ENCODE measurements around the gene CNOT3. TPM values are rescaled to one million over a fixed set of nuclear protein-coding genes. Genes with fewer than 3 reads are reported as not detected.

The CNOT3 gene
- total and polyA plus RNA-seq, 9 of the 15 experiments (the other 6 are each of a cell fraction or from before 2014, with no cell fraction given) = 0.27 to 60.4 (median 9.9) TPM

GRCh38 chr19:54188215-54188871, 50.8 kb downstream of the CNOT3 start (continued):
- TF ChIP-seq REST (IDR thresholded peaks at IDR 0.05; ENCODE audit: borderline replicate concordance) (peak; percentile 17; the same call in 1 of the 2 replicates), REST (CRISPR knock-in tag; IDR thresholded peaks at IDR 0.05; ENCODE audit: low read depth) (peak; percentile 46; the same call in 1 of the 2 replicates), TCF15 (CRISPR knock-in tag; IDR thresholded peaks at IDR 0.05) (no peak), ZNF324 (CRISPR knock-in tag; IDR thresholded peaks at IDR 0.05) (no peak), RAD21 (CRISPR knock-in tag; conservative IDR thresholded peaks at IDR 0.05 in 1 of 2, IDR thresholded peaks at IDR 0.05 in 1 of 2) (peak in 1 of 2 experiments; percentile 6; a peak in 2 of 4 replicates), ZNF511 (CRISPR knock-in tag; IDR thresholded peaks at IDR 0.05) (no peak), ATF3 (IDR thresholded peaks at IDR 0.05) (peak; percentile 88), ATF3 (CRISPR knock-in tag; conservative IDR thresholded peaks at IDR 0.05) (0 out of 2 replicates have a peak, but pooled peaks have one; percentile 34), ZNF3 (CRISPR knock-in tag; IDR thresholded peaks at IDR 0.05) (no peak), EP300 (IDR thresholded peaks at IDR 0.05; ENCODE audit: low read length) (peak; percentile 78), VEZF1 (CRISPR knock-in tag; IDR thresholded peaks at IDR 0.05) (peak; percentile 99), RBFOX2 (IDR thresholded peaks at IDR 0.05; ENCODE audit: low read depth, low read length) (no peak), SMARCC2 (IDR thresholded peaks at IDR 0.05; ENCODE audit: low read depth) (peak; percentile 82), PHB2 (IDR thresholded peaks at IDR 0.05; ENCODE audit: low read depth) (no peak), SAFB (IDR thresholded peaks at IDR 0.05; ENCODE audit: borderline replicate concordance, low read depth, low read length) (no peak), PURB (CRISPR knock-in tag; IDR thresholded peaks at IDR 0.05; ENCODE audit: low read depth) (no peak)

Data from K562 (cell line).